Embryonic facial prominence (tissue), 1 donor: ENCODE measurements around the gene RPP25L.

Experiments used
- DNase-seq: peaks from one replicate; pipeline ENCODE4 v3.0.0-alpha.2; 2016; ENCODE audit errors: extremely low spot score

RPP25L gene

DNA sequence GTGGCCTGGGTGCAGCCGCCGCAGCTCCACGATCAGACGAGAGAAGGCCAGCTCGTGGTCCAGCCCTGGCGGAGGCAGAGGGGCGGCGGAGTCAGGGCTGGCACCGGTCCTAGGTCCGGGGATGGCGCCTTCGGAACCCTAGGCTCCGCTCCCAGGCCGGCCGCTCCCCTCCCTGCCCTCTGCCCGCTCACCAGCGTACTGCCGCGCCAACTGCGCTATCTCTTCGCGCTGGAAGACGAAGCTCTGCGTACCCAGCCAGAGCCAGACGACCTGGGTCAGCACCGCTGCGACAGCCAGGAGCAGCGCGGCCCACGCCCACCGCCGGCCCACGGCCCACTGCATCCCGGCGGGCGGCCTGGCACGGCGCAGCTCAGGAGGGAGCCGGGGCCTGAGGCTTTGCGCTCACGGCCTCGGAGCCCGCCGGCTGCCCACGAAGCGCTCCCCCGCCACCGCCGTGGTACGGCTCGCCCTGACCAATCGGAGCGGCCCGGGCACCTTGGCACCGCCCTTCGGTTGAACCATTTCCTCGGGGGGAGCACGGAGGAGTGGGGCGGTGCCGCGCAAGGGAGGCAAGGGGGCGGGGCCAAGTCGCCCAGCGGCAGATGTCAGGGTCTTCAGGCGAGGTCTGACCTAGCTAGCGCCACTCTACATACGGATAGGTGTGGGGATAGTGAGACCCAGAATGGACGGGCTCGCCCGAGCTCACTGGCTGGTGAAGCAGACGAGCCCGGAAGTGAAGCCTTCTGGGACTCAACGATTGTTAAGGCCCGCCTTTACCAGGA, 25.6 kb upstream of the RPP25L start, which contains the start of gene SIGMAR1:
SIGMAR1 (minus strand) TSS at position 432 of the 782 bp plus-strand sequence; CDS start at position 342, 90 bp downstream.
- peak; percentile 79 for DNase-seq

- DNase-seq, result no peak
These were observed 25.0 kb upstream of the RPP25L start for GRCh38 chr9:34636791-34637355.

DNA sequence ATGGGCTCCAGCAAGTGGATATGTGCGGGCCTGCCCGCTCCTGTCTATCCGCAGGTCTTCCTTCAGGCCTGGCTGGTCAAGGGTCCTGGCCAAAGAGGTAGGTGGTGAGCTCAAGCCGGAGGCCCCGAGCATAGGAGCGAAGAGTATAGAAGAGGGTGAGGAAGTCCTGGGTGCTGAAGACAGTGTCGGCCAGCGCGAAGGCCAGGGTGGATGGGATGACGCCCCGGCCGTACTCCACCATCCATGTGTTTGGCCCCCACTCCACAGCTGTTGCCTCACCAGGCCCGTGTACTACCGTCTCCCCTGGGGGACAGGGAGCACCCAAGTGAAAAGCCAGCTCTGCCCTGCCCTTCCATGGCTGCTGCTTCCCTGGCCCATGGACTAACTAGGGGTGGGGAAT, 23.7 kb upstream of the RPP25L start:
- DNase-seq, result no peak

- no peak for DNase-seq
These were observed 22.8 kb upstream of the RPP25L start for GRCh38 chr9:34634551-34635248.

GRCh38 chr9:34633851-34634550, 22.1 kb upstream of the RPP25L start:
- no peak for DNase-seq

GRCh38 chr9:34633166-34633565, 21.3 kb upstream of the RPP25L start:
- no peak for DNase-seq

DNA sequence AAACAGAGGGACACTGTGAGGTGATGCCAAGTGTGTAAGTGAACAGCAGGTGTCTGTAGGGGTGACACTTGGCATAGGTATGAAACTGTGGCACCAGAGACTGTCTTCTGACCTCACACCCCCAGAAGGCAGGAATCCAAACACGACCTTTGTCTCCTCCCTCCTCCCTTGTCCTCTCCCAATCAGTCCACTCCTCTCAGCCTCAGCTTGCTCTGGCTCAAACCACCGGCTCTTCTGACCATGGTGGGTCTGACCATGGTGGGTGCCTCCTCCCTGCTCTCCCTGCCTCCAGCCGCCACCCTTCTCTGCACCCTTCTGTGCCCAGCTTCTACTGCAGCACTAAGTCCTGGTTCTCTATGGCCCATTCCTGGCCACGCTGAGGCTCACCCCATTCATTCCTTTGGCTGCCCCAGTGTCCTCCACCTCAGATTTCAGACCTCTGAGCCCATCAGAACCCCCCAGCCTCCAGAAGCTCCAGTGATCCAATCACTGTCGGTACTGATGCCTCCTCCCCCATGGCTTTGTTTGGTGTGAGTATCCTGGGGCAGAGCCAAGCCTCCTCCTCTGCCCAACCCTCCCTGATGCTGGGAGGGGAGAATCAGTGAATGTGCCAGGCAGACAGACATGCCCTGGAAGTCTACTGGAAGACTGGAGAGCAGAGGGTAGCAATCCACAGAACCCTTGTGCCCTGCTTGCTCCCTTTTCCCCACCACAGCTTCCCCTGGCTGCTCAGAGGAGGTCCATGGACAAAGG, 18.7 kb upstream of the RPP25L start:
- no peak for DNase-seq

GRCh38 chr9:34629491-34629808, 17.6 kb upstream of the RPP25L start:
- no peak for DNase-seq

GRCh38 chr9:34628656-34629490, 17.0 kb upstream of the RPP25L start, which contains the start of gene ARID3C:
Gene ARID3C, minus strand, starts transcription at chr9:34629066. Its CDS starts 1,052 bp downstream, at chr9:34628014.
- DNase-seq, result no peak

GRCh38 chr9:34627716-34628655, 16.1 kb upstream of the RPP25L start:
- DNase-seq, result no peak

DNA sequence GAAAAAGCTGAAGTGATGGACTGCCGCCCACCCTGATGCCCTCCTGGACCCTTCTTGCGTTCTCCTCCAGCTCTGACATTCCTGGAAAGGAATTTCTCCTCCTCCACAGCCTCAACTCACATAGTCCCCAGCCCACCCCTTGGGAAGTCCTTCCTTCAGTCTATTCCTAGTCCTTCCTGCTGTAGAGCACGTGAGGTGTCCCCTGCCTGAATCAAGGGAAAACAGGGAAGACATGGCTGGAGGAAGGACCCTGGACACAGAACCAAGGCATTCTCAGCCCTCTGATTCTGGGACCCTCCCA, 13.2 kb upstream of the RPP25L start:
- DNase-seq, result no peak

GRCh38 chr9:34624475-34625185, 12.7 kb upstream of the RPP25L start:
- DNase-seq, result no peak

GRCh38 chr9:34623374-34624235, 11.7 kb upstream of the RPP25L start:
- DNase-seq, result no peak

DNA sequence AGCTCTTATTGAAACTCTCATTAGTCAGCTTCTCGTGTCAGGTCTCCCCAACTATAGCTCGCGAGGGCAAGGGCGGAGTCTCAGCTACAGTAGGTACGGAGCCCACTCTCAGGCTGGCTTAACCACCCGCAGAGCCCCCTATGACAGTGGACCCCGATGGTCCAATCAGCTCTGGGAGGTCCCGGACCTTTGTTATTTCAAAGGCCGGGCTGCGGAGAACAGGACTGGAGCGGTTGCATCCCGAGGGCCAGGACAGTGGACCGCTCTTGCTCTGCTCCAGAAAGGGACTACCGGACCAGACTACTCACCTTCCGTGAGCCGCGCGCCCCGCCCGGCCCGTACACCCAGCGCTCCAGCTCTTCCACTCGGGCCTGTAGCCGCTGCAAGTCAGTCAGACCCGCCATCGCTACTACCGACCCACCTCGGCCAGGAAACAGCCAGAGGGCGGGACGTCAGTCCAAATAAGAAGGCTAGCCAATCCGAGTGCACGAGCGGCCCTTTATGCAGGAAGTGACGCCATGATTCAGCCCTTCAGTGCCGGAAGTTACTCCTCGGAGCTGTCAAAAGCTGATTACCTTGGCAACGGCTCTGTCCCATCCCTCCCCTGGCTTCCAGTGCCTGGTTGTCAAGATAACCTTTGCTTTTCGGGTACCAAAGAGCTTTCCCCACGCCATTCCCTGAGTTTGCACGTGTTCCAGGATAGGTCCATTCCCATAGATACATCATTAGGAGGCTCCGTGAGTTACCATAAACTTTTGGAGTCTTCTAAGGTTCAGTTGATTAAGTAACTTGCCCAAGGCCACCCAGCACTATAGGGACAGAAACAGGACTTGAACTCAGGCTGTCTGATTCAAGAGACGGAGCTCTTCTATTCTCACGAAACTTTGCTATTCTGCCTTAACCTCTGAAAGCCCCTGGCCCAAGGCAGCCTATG, 8.4 kb upstream of the RPP25L start, which contains the start of gene DCTN3:
DCTN3 (minus strand) TSS at position 435 of the 934 bp plus-strand sequence; CDS start at position 404, 31 bp downstream.
- DNase-seq, result peak; percentile 94

GRCh38 chr9:34615132-34615531, 3.2 kb upstream of the RPP25L start:
- DNase-seq, result no peak

DNA sequence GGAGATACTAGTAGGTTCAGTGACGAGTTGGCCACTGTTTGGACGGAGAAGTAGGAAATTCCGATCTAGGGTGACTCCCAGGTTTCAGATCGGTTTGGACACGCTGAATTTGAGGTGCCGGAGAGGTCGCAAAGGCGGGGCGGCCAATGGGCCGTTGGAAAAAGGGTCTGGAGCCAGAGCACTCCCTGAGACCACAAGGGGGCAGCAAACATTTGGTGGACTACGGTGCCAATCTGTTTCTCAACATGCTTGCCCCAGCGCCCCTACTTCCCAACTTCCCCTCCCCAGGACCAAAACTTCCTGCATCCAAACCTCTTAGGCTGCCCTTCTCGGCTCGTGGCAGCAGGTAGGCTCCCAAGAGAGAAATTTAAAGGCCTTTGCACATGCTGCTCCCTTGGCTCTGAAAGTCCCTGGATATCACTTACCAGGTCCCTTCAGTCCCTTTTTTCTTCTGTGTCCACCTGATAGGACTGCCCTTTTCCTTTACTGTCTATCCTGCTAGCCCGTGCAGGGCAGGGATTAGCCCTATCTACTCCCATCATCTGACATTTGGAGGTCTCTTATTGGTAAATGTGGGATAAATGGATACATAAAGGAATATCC, 992 bp upstream of the RPP25L start:
- DNase-seq, result no peak
